ENCODE results near the gene NLRP3. TPM values are rescaled to one million over a fixed set of nuclear protein-coding genes. Genes with fewer than 3 reads are reported as not detected.

NLRP3 gene
- total and polyA plus RNA-seq, 8 donors = 0.81 to 6.6 (median 1.5) TPM

- Histone ChIP-seq H3K4me3 (no peak overlapping the region), H3K27me3 (no peaks in the 10 kb centered on the region), H3K9me3 (peaks cover 0 to 6% of the 10 kb centered on the region in 2 donors), H3K4me1 (peaks cover 0 to 25% of the 10 kb centered on the region in 2 donors), H3K36me3 (no peaks in the 10 kb centered on the region), H3K27ac (no peak overlapping the region)
- intact Hi-C loops (cut with DNase I) = loop anchor here in 1 of 2 donors (10.0 kb wide), 1 partner anchor 99 kb away; no protein-coding TSS in a partner anchor
- ATAC-seq (no peak), DNase-seq (no peak)
- no peak for TF ChIP-seq CTCF (IDR thresholded peaks at IDR 0.05)
These were observed 29.8 kb upstream of the NLRP3 start for GRCh38 chr1:247386217-247386616.

- Histone ChIP-seq H3K4me3 (no peak overlapping the region), H3K27me3 (no peaks in the 10 kb centered on the region), H3K36me3 (no peaks in the 10 kb centered on the region), H3K27ac (no peak overlapping the region), H3K9me3 (peaks cover 0 to 6% of the 10 kb centered on the region in 2 donors), H3K4me1 (peaks cover 0 to 26% of the 10 kb centered on the region in 2 donors)
- ATAC-seq (no peak), DNase-seq (no peak)
- intact Hi-C loops (cut with DNase I) = loop anchor here in 1 of 2 donors (10.0 kb wide), 1 partner anchor 98 kb away; no protein-coding TSS in a partner anchor
- TF ChIP-seq CTCF (IDR thresholded peaks at IDR 0.05) = no peak
These were observed 29.3 kb upstream of the NLRP3 start for GRCh38 chr1:247386687-247387086.

GRCh38 chr1:247387096-247387495 lies 28.9 kb upstream of the NLRP3 start:
- peaks cover 0 to 6% of the 10 kb centered on the region in 2 donors for H3K9me3 ChIP-seq
- ATAC-seq (no peak), DNase-seq (no peak)
- H3K36me3 ChIP-seq = no peaks in the 10 kb centered on the region
- H3K4me1 ChIP-seq = peaks cover 0 to 26% of the 10 kb centered on the region in 2 donors
- no peaks in the 10 kb centered on the region for H3K27me3 ChIP-seq
- H3K27ac ChIP-seq = no peak overlapping the region
- H3K4me3 ChIP-seq = no peak overlapping the region
- intact Hi-C loops (cut with DNase I) = loop anchor here in 1 of 2 donors (10.0 kb wide), 1 partner anchor 98 kb away; no protein-coding TSS in a partner anchor
- no peak for TF ChIP-seq CTCF (IDR thresholded peaks at IDR 0.05)

- Histone ChIP-seq H3K36me3 (no peaks in the 10 kb centered on the region), H3K4me3 (no peak overlapping the region), H3K4me1 (peaks cover 0 to 26% of the 10 kb centered on the region in 2 donors), H3K27ac (no peak overlapping the region), H3K27me3 (no peaks in the 10 kb centered on the region), H3K9me3 (peaks cover 0 to 6% of the 10 kb centered on the region in 2 donors)
- intact Hi-C loops (cut with DNase I) = loop anchor here in 1 of 2 donors (10.0 kb wide), 1 partner anchor 97 kb away; no protein-coding TSS in a partner anchor
- no peak for DNase-seq
- no peak for ATAC-seq
- no peak for TF ChIP-seq CTCF (IDR thresholded peaks at IDR 0.05)
These were observed 28.4 kb upstream of the NLRP3 start for GRCh38 chr1:247387565-247387964.

DNA sequence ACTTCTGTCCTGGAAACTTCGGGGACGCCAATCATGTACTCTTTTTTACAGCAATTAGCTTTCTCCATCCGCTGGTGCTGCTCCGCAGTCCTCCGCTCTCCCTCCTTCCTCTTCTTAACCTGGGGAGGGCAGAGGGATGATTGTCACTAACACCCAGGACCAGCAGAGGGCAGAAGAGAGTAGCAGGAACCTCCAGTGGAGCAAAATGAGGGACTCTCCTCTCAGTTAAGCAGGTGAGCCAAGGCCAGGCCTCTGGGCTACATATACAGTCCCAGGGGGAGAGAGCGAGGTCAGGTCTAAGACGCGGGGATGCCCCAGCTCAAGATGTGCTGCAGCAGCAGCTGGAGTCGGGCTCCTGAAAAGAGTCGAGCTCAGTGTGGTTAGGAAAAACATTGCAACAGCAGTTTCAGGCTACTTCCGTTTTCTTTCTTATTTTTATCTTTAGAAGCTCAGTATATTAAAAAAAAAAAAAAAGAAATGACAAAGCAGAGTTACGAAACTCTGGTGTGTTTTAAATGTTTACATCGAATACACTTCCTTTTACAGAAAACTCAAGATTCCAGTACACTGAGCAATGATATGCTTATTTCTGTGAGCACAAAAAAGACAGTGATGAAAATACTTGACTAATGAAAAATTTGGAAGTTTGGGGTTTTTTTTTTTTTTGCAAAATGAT lies 25.7 kb upstream of the NLRP3 start:
- DNase-seq = peak; percentile 70 to 83 (median 82)
- TF ChIP-seq CTCF (IDR thresholded peaks at IDR 0.05) = peak; percentile 82 to 87
- peaks cover 0 to 26% of the 10 kb centered on the region in 2 donors for H3K4me1 ChIP-seq
- H3K9me3 ChIP-seq = no peaks in the 10 kb centered on the region
- ATAC-seq = peak; percentile 99
- intact Hi-C loops (cut with DNase I) = no loop called here
- no peaks in the 10 kb centered on the region for H3K36me3 ChIP-seq
- H3K4me3 ChIP-seq = peak overlapping the region in 1 of 2 donors; percentile 10
- H3K27me3 ChIP-seq = no peaks in the 10 kb centered on the region
- peak overlapping the region; percentile 33 to 79 for H3K27ac ChIP-seq
